Medulla oblongata (tissue), 1 donor: ENCODE data around the gene ARID5A.
"Not testable (repeated sequence)": the region's sequence is repeated elsewhere in the genome, so short reads cannot be mapped to it uniquely, and the experiment has no call there.

Source experiments
- DNase-seq: peaks from one replicate; pipeline ENCODE4 v3.0.0-alpha.2; 2015; ENCODE audit errors: extremely low spot score

Gene ARID5A

DNA sequence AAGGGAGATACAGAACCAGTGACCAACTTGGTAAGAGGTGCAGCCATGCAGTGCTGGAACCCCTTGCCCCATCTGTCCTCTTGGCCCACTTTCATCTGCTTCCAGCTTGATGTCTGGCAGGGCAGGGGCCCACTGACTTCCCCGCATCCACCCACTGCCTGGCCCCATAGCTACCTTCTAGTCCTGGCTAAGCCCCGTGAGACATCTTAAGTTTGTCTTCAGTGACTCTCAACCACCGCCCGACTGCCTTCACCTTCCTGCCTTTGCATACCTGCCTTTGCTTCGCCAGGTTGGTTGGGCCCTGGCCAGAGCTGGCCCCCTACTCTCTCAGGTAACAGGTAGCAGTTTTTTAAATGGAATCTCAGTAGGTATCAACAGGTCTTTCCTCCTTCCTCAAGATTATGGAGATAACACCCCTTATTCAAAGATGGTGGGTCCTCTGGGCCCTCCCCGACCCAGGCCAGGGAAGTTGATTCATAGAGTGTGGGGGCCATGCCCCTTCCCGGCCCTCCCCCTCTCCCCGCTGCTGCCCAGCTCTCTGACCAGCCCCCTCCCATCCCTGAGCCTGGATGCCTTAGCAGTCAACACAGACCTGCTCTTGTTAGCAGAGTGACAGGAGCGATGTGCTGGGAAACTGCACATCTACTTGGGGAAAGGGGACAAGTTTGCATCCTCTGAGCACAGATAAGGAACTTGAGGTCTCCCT, 2.8 kb downstream of the ARID5A start:
- no peak for DNase-seq

DNA sequence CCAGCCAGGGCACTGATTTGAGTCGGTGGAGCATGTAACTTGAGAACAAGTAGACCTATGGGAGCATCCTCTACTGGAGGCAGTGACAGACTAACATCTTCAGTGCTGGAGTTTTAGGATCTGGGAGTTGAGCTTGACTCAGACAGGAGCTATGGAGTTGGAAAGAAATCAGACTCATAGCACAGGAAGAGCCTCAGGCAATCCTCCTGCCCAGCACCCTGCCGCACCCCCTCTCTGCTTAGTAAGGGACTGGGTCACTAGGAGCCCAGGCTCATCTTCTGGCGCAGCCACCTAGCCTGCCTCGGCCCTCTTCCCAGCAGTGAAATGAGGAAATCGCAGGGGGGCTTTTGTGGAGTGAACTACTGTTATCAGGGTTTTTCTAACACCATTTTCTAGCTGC, 3.6 kb downstream of the ARID5A start:
- no peak for DNase-seq

DNA sequence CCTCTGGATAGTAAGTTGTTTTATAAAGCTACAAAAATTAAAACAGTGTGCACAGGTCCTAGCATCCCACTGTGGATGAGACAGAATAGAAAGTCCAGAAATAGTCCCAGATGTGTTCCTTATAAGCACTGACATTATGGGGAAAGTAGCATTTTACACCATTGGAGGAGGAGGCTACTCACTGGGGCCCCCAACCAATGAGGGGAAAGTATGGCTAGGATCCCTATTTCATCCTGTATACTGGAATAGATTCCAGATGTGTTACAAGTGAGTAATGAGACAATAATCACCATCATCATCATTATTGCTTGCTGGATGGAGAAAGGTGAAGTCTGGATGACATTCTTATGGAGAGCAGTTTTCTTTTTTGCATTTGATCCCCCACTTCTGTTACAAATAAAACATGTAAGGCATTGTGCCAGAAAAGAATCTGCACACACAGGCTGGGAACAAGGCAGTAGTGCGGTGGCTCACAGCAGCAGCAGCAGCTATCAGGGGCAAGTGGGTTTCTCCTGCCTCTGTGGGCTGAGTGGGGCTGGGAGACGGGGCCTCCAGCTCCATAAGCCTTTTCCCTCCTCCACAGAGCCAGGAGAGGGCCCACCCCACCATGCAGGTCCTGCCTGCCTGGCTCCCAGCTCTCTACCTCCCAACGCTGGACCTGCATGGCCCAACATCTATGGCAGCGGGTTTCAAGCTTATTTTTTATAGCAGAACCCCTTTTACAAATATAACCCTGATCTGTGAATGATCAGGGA, 5.0 kb downstream of the ARID5A start:
- DNase-seq = no peak

DNA sequence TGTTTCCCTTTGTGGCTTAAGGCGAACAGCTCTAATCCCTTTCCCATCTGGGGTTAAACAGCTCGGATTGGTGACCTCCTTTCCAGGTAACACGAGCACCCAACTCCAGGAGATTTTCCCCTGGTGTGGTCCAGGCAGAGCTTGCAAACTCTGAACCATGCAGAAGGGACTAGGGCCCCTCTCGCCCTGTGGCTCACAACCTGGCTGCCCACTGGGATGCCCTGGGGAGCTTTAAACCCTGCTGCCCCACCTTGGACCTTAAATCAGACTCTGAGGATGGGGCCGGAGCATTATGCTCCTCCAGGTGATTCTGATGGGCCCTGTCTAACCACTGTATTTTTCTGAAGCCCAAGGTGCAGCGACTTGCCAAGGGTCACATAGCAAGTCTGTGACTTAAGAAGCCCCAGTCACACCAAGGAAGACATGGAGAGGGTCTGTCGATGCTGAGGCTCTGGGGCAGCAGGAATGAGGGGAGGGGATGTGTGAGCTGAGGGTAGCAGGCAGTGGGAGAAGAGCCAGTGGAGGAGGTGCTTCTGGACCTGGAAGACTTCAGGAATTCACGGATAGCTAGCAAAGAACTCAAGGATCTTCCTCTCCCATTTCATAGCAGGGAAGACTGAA, 5.9 kb downstream of the ARID5A start:
- DNase-seq = no peak

DNA sequence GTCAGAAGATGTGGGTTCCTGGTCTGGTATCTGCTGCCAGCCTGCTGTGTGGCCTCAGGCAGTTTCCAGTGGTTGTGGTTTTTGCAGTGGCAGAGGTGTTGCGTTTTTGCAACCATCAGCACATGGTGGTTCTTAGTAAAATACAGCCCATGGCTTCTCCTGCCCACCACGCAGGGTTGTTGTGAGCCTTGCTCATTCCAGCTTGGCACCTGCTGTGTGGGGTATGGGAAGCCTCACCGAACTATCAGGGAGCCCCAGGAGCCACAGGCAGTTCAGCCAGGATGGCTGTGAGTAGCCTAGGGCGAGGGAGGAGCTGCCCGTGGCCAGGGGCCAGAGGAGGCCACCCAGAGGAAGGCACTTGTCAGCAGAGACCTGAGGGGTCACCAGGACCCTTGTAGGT, 9.8 kb downstream of the ARID5A start:
- no peak for DNase-seq

DNA sequence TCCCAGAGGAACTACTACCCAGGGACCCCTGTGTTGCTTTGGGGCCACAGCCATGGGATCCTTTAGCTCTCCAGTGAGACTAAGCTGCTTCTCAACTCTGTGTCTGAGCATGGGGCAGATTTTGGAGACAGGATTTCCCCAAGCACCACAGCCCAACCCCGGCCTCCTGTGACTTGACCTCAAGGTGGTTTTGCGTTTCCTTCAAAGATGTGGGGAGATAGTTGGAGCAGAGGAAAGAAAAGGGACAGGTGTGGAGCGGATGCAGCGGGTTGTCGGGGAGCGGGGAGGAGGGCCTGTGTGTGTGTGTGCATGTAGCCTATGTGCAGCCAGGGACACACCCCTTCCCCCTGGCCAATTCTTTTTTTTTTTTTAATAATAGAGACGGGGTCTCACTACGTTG, 10.2 kb downstream of the ARID5A start:
- DNase-seq = no peak

DNA sequence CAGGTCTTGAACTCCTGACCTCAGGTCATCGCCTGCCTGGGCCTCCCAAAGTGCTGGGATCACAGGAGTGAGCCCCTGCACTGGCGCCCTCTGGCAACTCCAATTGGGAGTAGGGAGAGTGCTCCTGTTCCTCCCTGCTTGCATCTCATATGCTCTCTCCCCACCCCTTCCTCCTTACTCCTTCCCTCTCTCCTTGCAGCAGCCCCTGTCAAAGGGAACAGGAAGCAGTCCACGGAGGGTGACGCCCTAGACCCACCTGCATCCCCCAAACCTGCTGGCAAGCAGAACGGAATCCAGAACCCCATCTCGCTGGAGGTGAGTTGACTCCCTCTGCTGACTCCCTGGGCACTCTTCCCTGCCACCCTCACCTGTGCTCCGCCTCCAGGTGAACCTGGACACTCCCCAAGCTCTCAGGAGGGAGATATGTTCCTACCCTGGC, 10.7 kb downstream of the ARID5A start:
- no peak for DNase-seq

DNA sequence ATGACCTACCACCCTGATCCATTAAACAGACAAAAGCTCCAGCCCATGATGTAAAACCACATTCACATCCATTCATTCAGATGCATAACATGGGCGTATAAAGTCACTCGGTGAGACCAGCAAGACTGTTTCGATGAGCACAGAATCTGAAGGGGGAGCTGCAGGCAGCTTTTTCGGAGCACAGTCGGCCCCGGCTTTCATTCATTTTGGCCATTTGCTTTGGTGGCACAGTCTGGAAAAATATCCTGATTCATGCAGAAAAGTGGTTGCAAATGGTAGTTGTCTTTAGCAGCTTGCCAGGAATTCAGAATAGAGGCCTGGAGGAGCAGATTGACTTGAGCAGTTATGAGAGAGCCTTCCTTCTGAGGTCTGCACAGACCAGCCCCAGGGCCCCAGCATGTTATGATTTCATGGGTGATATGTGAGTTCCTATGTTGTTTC, 11.2 kb downstream of the ARID5A start:
- no peak for DNase-seq

DNA sequence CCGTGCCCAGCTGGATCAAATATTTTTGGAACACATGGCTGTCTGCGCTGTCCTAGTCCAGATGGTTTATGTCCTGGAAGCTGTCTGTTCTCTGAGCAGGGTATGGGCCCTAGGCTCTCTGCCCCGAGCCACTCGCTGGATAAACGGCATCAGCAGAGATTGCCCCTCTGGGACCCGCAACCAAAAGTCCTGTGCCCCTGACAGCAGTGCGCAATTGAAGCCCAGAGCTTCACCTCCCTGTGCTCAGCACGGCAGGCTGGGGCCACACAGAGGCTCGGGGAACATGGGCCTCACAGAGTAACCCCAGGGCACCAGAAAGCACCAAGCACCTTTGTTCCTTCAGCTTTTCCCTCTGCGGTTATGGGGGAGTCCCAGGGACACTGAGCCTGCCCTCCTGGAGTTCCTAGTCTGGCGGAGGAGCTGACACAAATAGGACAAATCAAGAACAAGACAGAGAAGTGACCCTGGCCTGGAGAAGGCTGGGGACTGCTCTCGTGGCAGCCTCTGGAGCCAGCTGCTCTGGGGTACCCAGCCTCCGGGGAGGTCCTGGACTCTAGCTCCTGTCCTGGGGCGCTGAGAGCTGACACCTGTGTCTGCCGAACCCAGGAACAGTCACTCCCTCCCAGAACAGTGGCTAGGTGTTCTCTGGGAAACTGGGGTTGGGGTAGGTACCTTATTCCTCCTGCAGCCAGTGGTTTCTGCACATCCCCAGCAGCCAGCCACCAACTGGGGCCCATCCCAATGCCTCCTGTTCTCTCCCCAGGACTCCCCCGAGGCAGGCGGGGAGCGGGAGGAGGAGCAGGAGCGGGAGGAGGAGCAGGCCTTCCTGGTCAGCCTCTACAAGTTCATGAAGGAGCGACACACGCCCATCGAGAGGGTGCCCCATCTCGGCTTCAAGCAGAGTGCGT, 12.3 kb downstream of the ARID5A start:
- no peak for DNase-seq

DNA sequence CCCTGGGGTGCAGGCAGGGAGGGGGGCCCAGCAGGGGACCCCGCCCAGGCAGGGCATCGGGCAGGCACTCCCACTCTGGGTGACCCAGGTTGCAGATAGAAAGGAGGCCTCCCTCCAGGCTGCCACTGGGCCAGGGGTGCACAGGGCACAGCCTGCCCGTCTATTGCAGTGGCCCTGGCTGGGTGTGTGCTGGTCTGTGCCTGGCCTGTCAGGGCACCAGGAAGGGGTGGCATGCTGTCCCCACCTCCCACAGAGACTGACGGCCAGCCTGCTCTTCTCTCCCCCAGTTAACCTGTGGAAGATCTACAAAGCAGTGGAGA, 12.9 kb downstream of the ARID5A start:
- DNase-seq = no peak

DNA sequence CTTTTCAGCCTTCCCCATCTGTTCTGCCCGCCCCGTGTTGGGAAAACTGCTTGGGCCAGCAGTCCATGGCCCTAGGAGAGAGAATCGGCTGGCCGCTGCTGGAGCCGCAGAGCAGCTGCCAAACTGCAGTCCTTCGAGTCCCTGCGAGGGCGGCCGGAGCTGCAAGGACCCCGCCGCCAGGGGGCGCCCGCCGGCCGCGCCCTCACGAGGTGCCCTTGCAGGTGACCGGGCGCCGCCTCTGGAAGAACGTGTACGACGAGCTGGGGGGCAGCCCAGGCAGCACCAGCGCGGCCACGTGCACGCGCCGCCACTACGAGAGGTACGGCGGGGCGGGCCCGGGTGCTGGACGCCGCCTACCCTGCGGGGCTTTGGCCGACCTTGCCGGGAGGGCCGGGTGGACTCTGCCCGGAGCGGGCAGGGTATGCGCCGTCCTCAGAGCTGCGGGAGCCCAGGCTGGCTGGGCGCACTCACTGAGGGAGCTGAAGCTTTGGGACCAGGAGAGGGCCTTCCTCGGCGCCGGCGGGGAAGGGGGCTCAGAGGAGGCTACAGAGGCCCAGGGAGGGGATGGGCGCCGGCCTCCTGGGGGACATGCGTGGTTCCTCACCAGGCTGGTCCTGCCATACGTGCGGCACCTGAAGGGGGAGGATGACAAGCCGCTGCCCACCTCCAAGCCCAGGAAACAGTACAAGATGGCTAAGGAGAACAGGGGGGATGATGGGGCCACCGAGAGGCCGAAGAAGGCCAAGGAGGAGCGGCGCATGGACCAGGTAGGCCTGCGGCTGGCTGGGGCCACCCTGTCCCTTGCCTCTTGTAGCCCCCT, 13.6 kb downstream of the ARID5A start:
- DNase-seq = no peak

DNA sequence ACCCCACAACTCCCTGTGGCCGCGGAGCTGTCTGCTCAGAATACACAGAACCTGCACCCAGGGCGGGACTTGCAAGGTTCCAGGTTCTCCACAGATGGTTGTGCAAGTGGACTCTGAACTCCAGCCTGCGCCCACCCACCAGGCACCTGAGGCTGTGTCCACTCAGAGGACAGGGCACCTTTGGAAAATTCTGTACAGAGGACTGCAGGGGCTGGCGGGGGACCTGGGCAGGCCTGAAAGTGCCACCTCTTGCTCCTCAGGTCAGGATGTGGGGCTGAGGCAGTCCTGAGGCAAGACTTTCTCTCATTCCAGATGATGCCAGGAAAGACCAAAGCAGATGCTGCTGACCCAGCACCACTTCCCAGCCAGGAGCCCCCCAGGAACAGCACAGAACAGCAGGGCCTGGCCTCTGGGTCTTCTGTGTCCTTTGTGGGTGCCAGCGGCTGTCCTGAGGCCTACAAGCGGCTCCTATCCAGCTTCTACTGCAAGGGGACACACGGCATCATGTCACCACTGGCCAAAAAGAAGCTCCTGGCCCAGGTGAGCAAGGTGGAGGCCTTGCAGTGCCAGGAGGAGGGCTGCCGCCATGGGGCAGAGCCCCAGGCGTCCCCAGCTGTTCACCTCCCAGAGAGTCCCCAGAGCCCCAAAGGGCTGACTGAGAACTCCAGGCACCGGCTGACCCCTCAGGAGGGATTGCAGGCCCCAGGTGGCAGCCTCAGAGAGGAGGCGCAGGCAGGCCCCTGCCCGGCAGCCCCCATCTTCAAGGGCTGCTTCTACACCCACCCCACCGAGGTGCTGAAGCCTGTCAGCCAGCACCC, 14.4 kb downstream of the ARID5A start:
- no peak for DNase-seq

DNA sequence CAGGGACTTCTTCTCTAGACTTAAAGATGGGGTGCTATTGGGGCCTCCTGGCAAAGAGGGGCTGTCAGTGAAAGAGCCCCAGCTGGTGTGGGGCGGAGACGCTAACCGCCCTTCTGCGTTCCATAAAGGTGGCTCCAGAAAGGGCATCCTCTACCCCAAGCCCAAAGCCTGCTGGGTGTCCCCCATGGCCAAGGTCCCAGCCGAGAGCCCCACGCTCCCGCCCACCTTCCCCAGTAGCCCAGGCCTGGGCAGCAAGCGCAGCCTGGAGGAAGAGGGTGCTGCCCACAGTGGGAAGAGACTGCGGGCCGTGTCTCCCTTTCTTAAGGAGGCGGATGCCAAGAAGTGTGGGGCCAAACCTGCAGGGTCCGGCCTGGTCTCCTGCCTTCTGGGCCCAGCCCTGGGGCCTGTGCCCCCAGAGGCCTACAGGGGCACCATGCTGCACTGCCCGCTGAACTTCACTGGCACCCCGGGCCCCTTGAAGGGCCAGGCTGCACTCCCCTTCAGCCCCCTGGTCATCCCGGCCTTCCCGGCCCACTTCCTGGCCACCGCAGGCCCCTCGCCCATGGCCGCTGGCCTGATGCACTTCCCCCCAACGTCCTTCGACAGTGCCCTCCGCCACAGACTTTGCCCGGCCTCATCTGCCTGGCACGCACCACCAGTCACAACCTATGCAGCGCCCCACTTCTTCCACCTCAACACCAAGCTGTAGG, 15.2 kb downstream of the ARID5A start:
- no peak for DNase-seq

DNA sequence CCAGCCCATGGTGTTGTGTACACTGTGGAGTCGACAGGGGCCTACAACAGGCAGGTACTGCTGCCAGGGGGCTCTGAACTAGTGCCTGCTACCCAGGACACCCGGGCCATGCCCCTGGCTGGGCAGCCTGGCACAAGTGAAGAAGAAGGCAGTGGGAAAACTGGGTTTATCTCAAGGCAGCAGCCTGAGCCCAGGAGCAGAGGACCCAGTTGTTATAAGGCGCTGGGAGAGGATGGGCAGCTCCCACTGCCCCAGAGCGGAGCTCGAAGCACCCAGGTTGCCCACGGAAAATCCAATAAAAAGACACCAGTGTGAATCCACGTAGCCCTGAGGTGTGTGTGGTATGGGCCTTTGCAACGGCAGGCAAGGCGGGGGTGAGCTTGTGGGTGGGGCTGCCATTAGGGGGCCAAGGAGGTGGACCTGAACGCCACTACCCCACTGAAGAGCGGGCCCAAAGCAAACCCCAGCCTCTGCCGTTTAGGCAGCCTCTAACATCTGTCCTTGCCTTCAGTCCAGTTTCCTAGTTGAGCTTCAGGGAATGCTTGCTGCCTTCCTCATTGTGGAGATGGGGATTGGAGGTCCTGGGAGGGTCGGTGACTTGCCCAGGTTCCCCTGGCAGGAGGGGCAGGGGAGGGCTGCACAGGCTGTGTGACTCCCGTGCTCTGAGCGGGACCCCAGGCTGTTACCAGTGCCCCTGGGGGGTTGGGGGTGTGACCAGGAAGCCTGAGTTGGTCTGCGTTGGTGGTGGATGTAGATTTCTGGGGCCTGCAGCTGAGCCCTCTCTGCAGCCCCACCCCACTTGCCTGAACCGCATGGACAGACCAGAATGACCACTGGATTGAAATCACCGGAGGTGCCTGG, 16.0 kb downstream of the ARID5A start:
- no peak for DNase-seq

DNA sequence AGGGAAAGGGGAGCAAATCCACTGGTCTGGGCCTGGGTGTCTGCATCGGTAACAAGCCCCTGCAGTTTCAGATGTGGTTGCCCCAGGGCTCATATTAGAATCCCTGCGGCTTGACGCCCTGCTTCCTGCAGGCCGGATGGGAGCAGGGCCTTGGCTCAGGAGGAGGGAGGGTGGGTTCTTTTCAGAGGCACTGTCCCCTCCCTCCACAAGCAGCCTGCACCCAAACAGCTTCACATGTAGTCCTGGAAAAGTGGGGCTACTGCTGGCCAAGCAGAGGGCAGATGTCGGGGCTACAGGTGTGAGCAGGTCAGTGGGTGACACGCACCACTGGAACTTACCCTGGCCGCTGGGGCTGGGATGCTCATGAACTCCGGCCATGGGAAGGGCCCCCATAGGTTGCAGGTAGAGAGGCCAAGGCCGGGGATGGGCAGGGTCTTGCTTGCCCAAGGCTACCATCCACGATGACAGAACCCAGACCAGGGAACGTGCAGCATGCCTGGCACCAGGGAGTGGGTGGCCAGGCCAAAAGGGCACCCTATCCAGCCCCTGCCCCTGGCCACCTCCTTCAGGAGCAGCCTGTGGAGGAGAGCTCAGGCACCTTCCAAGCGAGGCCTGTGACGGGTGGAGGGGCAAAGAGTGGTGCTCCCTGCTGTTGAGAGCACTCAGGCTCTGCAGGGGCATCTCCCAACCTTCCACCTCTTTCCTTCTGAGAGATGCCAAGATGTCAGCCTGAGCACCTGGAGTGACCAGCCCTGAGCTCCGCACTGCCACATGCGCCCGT, 16.8 kb downstream of the ARID5A start:
- no peak for DNase-seq

DNA sequence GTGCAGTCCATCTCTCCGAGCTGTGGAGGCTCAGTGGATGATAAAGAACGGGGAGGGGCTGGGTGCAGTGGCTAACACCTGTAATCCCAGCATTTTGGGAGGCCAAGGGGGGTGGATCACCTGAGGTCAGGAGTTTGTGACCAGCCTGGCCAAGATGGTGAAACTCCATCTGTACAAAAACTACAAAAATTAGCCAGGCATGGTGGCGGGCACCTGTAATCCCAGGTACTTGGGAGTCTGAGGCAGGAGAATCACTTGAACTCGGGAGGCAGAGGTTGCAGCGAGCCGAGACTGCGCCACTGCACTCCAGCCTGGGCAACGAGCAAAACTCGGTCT, 17.4 kb downstream of the ARID5A start:
- not testable (repeated sequence) for DNase-seq

DNA sequence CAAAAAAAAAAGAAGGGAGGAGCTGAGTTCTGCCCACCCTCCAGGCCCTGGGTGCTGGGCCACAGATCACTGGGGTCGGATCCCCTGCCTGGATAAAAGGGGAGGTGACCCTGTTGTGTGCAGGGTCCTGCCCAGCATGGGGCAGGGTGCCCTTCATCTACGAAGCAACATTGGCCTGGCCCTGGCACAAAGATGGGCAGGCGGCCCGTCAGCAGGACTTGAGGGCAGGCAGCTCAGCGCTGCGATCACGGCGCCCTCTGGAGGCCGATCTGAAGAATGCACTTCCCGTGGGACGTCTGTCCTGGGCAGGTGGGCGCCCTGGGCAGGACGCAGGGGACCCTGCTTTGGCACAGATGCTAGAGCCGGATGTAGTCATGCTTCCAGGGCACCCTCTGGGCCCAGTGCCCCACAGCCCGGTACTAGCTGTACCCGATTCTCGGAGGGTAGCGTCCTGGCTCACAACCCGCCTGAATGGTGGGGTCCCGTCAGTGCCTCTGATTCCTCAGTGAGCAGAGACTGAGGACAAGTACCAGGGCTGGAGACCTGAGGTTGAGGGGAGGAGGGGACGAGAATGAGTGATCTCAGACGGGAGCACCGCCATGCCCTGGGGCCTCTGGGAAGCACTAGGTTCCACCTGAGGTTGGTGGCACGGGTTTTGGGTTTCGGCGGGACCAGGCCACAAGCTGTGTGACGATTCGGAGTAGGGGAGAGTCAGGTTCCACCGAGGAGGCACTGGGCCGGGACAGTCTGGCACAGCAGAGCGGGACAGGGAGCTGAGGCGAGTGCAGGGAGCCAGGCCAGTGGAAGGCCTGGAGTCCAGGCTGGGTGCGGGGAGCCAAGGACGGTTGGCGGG, 18.0 kb downstream of the ARID5A start:
- peak; percentile 78 for DNase-seq
